H1 (cell line): Measurements from ENCODE around the gene AGO3. TPM values are rescaled to one million over a fixed set of nuclear protein-coding genes. Genes with fewer than 3 reads are reported as not detected.
A peak's percentile ranks its signal among the peaks of the same experiment; 100 is the strongest.

ENCODE experiments used
- CTCF ChIA-PET: fragments of 300-600 bp; sonication (Branson Sonifier 250); formaldehyde crosslinking; loops from one replicate; lab custom pipeline; 2021; ENCODE audit not compliant: partially characterized antibody; lab: Charles Lee
- POLR2A ChIA-PET: fragments of 300-600 bp; sonication (Branson Sonifier 250); formaldehyde crosslinking; loops from one replicate; lab custom pipeline; 2021; ENCODE audit warnings: inconsistent platforms; ENCODE audit not compliant: partially characterized antibody; lab: Charles Lee
- DNase-seq, 2 experiments: peaks; one replicate each; pipeline versions ENCODE4 v3.0.0 to v3.0.0-alpha.2; 2010 to 2022; ENCODE audit warnings: low spot score in 2 of 2, low read depth in 1 of 2, mixed read lengths in 1 of 2
- FAIRE-seq: peaks from 2 replicates; lab custom pipeline; 2011; peaks lifted over from hg19 to GRCh38; lab: Jason Lieb, UNC
- H2AFZ ChIP-seq: 2 replicates; pipeline ENCODE4 v1.8.1; 2012; ENCODE audit warnings: low read length, inconsistent platforms
- H2AK5ac ChIP-seq: 2 replicates; pipeline ENCODE4 v1.6.1; 2013; ENCODE audit warnings: low read depth, low read length
- H2BK120ac ChIP-seq: replicated peaks from 2 replicates; pipeline ENCODE3; 2013; ENCODE audit warnings: low read depth, low read length, inconsistent platforms
- H2BK12ac ChIP-seq: 2 replicates; pipeline ENCODE4 v1.6.1; 2013; ENCODE audit warnings: low read depth, low read length
- H2BK15ac ChIP-seq: 2 replicates; pipeline ENCODE4 v1.6.1; 2013; ENCODE audit warnings: low read length
- H2BK20ac ChIP-seq: 2 replicates; pipeline ENCODE4 v1.6.1; 2013; ENCODE audit warnings: low read length
- H2BK5ac ChIP-seq: 2 replicates; pipeline ENCODE4 v1.6.1; 2013; ENCODE audit warnings: low read depth, low read length
- H3K14ac ChIP-seq: 2 replicates; pipeline ENCODE4 v1.6.1; 2013; ENCODE audit warnings: inconsistent platforms; ENCODE audit not compliant: insufficient read length
- H3K18ac ChIP-seq: 2 replicates; pipeline ENCODE4 v1.6.1; 2013; ENCODE audit warnings: low read length; ENCODE audit errors: extremely low read depth
- H3K23ac ChIP-seq: 2 replicates; pipeline ENCODE4 v1.6.1; 2013; ENCODE audit warnings: inconsistent platforms; ENCODE audit not compliant: insufficient read length
- H3K23me2 ChIP-seq: 2 replicates; pipeline ENCODE4 v1.6.1; 2013; ENCODE audit warnings: low read depth, low read length
- H3K27ac ChIP-seq: 2 replicates; pipeline ENCODE4 v1.6.1; 2011; ENCODE audit warnings: low read depth, low read length, inconsistent platforms
- H3K27me3 ChIP-seq, 4 experiments: replicated peaks in 1 of 4; 1 replicate in 1 of 4; 2 replicates in 3 of 4; pipeline versions ENCODE4 v1.6.1 to v1.8.1; 2011 to 2013; ENCODE audit warnings: low read length in 3 of 4, mild to moderate bottlenecking in 3 of 4, inconsistent platforms in 2 of 4, mixed read lengths in 2 of 4, moderate library complexity in 1 of 4; ENCODE audit not compliant: control insufficient read depth in 3 of 4, insufficient read depth in 3 of 4; ENCODE audit errors: extremely low read depth in 1 of 4
- H3K36me3 ChIP-seq, 4 experiments: 2 replicates each; pipeline versions ENCODE4 v1.6.1 to v1.8.1; 2011 to 2013; ENCODE audit warnings: mild to moderate bottlenecking in 4 of 4, low read length in 3 of 4, moderate library complexity in 2 of 4, control low read depth in 1 of 4, inconsistent platforms in 1 of 4; ENCODE audit not compliant: insufficient read depth in 4 of 4, control insufficient read depth in 2 of 4
- H3K4ac ChIP-seq: replicated peaks from 2 replicates; pipeline ENCODE3; 2013; ENCODE audit warnings: low read length, low read depth, mixed read lengths, inconsistent platforms; ENCODE audit not compliant: insufficient read length
- H3K4me1 ChIP-seq, 4 experiments: replicated peaks in 1 of 4; 1 replicate in 1 of 4; 2 replicates in 3 of 4; pipeline versions ENCODE4 v1.6.1 to v1.8.1; 2011 to 2013; ENCODE audit warnings: low read length in 3 of 4, inconsistent platforms in 2 of 4, mixed read lengths in 1 of 4; ENCODE audit not compliant: insufficient read depth in 4 of 4, control insufficient read depth in 3 of 4
- H3K4me2 ChIP-seq, 2 experiments: 2 replicates each; pipeline versions ENCODE4 v1.6.1 to v1.8.1; 2011 to 2013; ENCODE audit warnings: low read depth in 2 of 2, low read length in 2 of 2, control low read depth in 1 of 2, inconsistent platforms in 1 of 2, mild to moderate bottlenecking in 1 of 2; ENCODE audit not compliant: insufficient read depth in 1 of 2
- H3K4me3 ChIP-seq, 4 experiments: fragments of 200-600, 300-600 bp in 1 of 4; sonication (generic), shearing (Covaris generic), sonication (Bioruptor Twin) in 1 of 4; 2 replicates each; pipeline versions ENCODE4 v1.5.1 to v1.8.1; 2011 to 2016; ENCODE audit warnings: low read length in 4 of 4, low read depth in 3 of 4, control low read depth in 2 of 4, inconsistent platforms in 2 of 4, mild to moderate bottlenecking in 2 of 4, mixed read lengths in 1 of 4, moderate library complexity in 1 of 4; ENCODE audit not compliant: insufficient read depth in 2 of 4; ENCODE audit errors: extremely low read depth in 1 of 4
- H3K56ac ChIP-seq: replicated peaks from 2 replicates; pipeline ENCODE3; 2013; ENCODE audit warnings: low read depth, mild to moderate bottlenecking, mixed read lengths, low read length, inconsistent platforms; ENCODE audit not compliant: insufficient read length
- H3K79me1 ChIP-seq: 2 replicates; pipeline ENCODE4 v1.6.1; 2013; ENCODE audit warnings: low read depth, low read length, control low read depth
- H3K79me2 ChIP-seq, 2 experiments: 2 replicates each; pipeline versions ENCODE4 v1.6.1 to v1.8.1; 2012 to 2013; ENCODE audit warnings: low read length in 2 of 2, mild to moderate bottlenecking in 2 of 2, inconsistent platforms in 1 of 2; ENCODE audit not compliant: insufficient read depth in 2 of 2, control insufficient read depth in 1 of 2
- H3K9ac ChIP-seq, 4 experiments: replicated peaks in 1 of 4; 1 replicate in 1 of 4; 2 replicates in 3 of 4; pipeline versions ENCODE4 v1.6.1 to v1.8.1; 2011 to 2013; ENCODE audit warnings: low read depth in 3 of 4, low read length in 3 of 4, control low read depth in 2 of 4, mild to moderate bottlenecking in 2 of 4, moderate library complexity in 2 of 4, inconsistent platforms in 1 of 4; ENCODE audit errors: extremely low read depth in 1 of 4
- H3K9me3 ChIP-seq, 2 experiments: 2 replicates each; pipeline versions ENCODE4 v1.6.1 to v1.8.1; 2012 to 2013; ENCODE audit warnings: mild to moderate bottlenecking in 2 of 2, moderate library complexity in 2 of 2, control low read depth in 1 of 2, inconsistent platforms in 1 of 2, low read depth in 1 of 2, low read length in 1 of 2, mixed read lengths in 1 of 2; ENCODE audit not compliant: insufficient read depth in 2 of 2
- H4K20me1 ChIP-seq, 2 experiments: replicated peaks in 1 of 2; 2 replicates each; pipeline versions ENCODE3 to v1.8.1; 2011 to 2013; ENCODE audit warnings: inconsistent platforms in 2 of 2, low read length in 2 of 2, mild to moderate bottlenecking in 1 of 2; ENCODE audit not compliant: insufficient read depth in 2 of 2, control insufficient read depth in 1 of 2
- H4K5ac ChIP-seq: 2 replicates; pipeline ENCODE4 v1.6.1; 2013; ENCODE audit warnings: low read length, low read depth, mixed read lengths, inconsistent platforms; ENCODE audit not compliant: insufficient read length
- H4K8ac ChIP-seq: 2 replicates; pipeline ENCODE4 v1.8.0; 2013; ENCODE audit warnings: mild to moderate bottlenecking, moderate library complexity, low read length, inconsistent platforms; ENCODE audit not compliant: insufficient read depth; ENCODE audit errors: extremely low read depth
- H4K91ac ChIP-seq: replicated peaks from 2 replicates; pipeline ENCODE3; 2013; ENCODE audit warnings: low read length, mixed read lengths, inconsistent platforms; ENCODE audit not compliant: insufficient read length
- ATF2 ChIP-seq: IDR thresholded peaks from 2 replicates; pipeline ENCODE4 v1.6.1; 2012; ENCODE audit warnings: low read length, inconsistent platforms
- MAFK ChIP-seq: IDR thresholded peaks from 2 replicates; pipeline ENCODE4 v1.6.1; 2012; ENCODE audit warnings: low read depth, mild to moderate bottlenecking, improper control_type of control experiment, low read length
- POLR2AphosphoS5 ChIP-seq: IDR thresholded peaks from 2 replicates; pipeline ENCODE4 v1.6.1; 2011; ENCODE audit warnings: low read depth, low read length
- SAP30 ChIP-seq: fragments of 300-600 bp; sonication (generic); IDR thresholded peaks from 2 replicates; pipeline ENCODE4 v1.7.1; 2012; ENCODE audit warnings: low read length, moderate library complexity, mild to moderate bottlenecking, inconsistent platforms; ENCODE audit not compliant: insufficient read depth, insufficient replicate concordance
- TAF1 ChIP-seq: IDR thresholded peaks from 2 replicates; pipeline ENCODE4 v1.6.1; 2011; ENCODE audit warnings: mild to moderate bottlenecking, low read depth, low read length
- WGBS, 2 experiments: shearing (Covaris generic) in 1 of 2; methylation state at CpG; one replicate each; pipeline versions ENCODE4 v1.1.6 to v1.1.7; 2013 to 2015; ENCODE audit warnings: low lambda C conversion rate in 2 of 2, mixed read lengths in 2 of 2, inconsistent platforms in 1 of 2, low coverage in 1 of 2, missing lambda C conversion rate in 1 of 2; ENCODE audit not compliant: insufficient replicate concordance in 2 of 2, insufficient coverage in 1 of 2, insufficient read length in 1 of 2; ENCODE audit errors: extremely low coverage in 1 of 2, missing lambda C conversion rate in 1 of 2; 5-methylcytosine and 5-hydroxymethylcytosine counted together
- polyA plus RNA-seq, 7 experiments: library from polyadenylated mRNA; depleted of rRNA in 3 of 7; stranded (reverse) in 5 of 7; unstranded in 2 of 7; fragments of >200 nt in 5 of 7; fragments of 200-250 nt in 2 of 7; gene quantifications; 1 replicate in 5 of 7; 2 replicates in 1 of 7; 4 replicates in 1 of 7; pipeline versions ENCODE4 v1.2.1 to v1.2.3, GENCODE V29; 2011 to 2013; ENCODE audit warnings: missing spikeins in 2 of 7, mixed read lengths in 2 of 7
- total RNA-seq: library from RNA; stranded (reverse); fragmentation: NEBNext Ultra II Directional; extraction: Animal tissue kit (Norgen Biotek cat#: 25700); gene quantifications from 2 replicates; pipeline ENCODE4 v1.2.1, GENCODE V29; 2021

The AGO3 gene
- total and polyA plus RNA-seq, 2 of the 8 experiments (the other 6 are each of a cell fraction or from before 2014, with no cell fraction given) = 10.7 to 26.4 TPM

- no peak overlapping the region for H3K23ac ChIP-seq
- no peak overlapping the region for H3K56ac ChIP-seq
- H4K20me1 ChIP-seq = peaks cover 0 to 10% of the 10 kb centered on the region in 2 experiments
- H3K36me3 ChIP-seq = peaks cover 20 to 33% (median 30%) of the 10 kb centered on the region in 4 experiments
- no peak overlapping the region for H3K14ac ChIP-seq
- H2AFZ ChIP-seq = no peak overlapping the region
- H3K4ac ChIP-seq = no peak overlapping the region
- peaks cover 0 to 15% (median 11%) of the 10 kb centered on the region in 4 experiments; a peak in 5 of 7 replicates for H3K4me1 ChIP-seq
- H3K27ac ChIP-seq = peak overlapping the region; percentile 36; the same call in 1 of the 2 replicates
- no peak for DNase-seq
- no peak overlapping the region for H2BK5ac ChIP-seq
- no peaks in the 10 kb centered on the region for H3K9me3 ChIP-seq
- peaks cover 0 to 3% (median 0%) of the 10 kb centered on the region in 4 experiments; a peak in 2 of 7 replicates for H3K27me3 ChIP-seq
- peaks cover 8% of the 10 kb centered on the region; the same call in 1 of the 2 replicates for H3K23me2 ChIP-seq
- ChIA-PET POLR2A (no interaction called here), CTCF (interaction anchor here (1.5 to 32.6 kb wide), 2 partner anchors 48 to 59 kb away, joined by 4 to 738 read pairs; partner anchors contain the start of gene TRAPPC3)
- H2BK15ac ChIP-seq = no peak overlapping the region
- H4K5ac ChIP-seq = no peak overlapping the region
- no peak overlapping the region for H2AK5ac ChIP-seq
- H4K91ac ChIP-seq = no peak overlapping the region
- no peak overlapping the region for H4K8ac ChIP-seq
- H3K9ac ChIP-seq = peak overlapping the region; percentile 76 to 91 (median 82)
- H3K79me1 ChIP-seq = peaks cover 5% of the 10 kb centered on the region; the same call in 1 of the 2 replicates
- no peak for TF ChIP-seq MAFK
- TF ChIP-seq POLR2AphosphoS5 = peak; percentile 38; the same call in 1 of the 2 replicates
- TF ChIP-seq SAP30 = peak; percentile 68
- TF ChIP-seq ATF2 = no peak
- TF ChIP-seq TAF1 = peak; percentile 33; the same call in 1 of the 2 replicates
- TF ChIP-seq, all 59 proteins: peak for 3
- Histone ChIP-seq H3K4me2 (peak overlapping the region; percentile 92 to 94), H3K18ac (no peak overlapping the region), H2BK20ac (no peak overlapping the region), H2BK120ac (no peak overlapping the region), H2BK12ac (no peak overlapping the region), H3K4me3 (peak overlapping the region; percentile 70 to 94 (median 81)), H3K79me2 (peaks cover 0 to 15% of the 10 kb centered on the region in 2 experiments; a peak in 2 of 4 replicates)
- FAIRE-seq = no peak
- WGBS, 2 experiments = 24% methylated on average over 31 of the region's 32 CpGs; no CpG with 5 or more reads in 1 of the 2 experiments
Measured at GRCh38 chr1:36089393-36090121, 158.7 kb downstream of the AGO3 start.
